Measurements from ENCODE around the gene ANP32A.

Gene ANP32A

DNA sequence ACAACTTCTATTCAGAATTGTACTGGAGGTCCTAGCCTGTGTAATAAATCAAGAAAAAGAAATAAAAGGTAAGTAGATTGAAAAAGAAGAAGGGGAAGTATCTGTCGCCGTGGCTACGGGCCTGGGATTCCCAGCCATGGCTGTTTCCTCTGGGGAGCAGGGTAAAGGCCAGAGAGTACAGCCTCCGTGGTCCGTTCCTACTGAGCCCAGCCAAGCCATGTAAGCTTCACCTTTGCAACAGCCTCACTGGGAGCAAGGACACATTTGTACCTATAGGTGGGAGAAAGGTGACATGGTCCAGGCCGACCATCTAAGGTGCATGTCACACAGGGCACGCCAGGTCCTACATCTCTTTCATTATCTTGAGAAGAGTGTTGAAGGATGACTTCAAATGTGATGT lies 71.3 kb downstream of the ANP32A start:
- no peak for DNase-seq (ENCODE audit: low read depth in 2 of 2)

GRCh38 chr15:68743256-68743655 lies 77.4 kb downstream of the ANP32A start:
- DNase-seq (ENCODE audit: low read depth in 2 of 2), result no peak

- DNase-seq (ENCODE audit: low read depth in 2 of 2), result no peak
Observed at GRCh38 chr15:68739390-68740080, 81.2 kb downstream of the ANP32A start.

- DNase-seq (ENCODE audit: low read depth in 2 of 2), result no peak
Observed at GRCh38 chr15:68735610-68736009, 85.1 kb downstream of the ANP32A start.

DNA sequence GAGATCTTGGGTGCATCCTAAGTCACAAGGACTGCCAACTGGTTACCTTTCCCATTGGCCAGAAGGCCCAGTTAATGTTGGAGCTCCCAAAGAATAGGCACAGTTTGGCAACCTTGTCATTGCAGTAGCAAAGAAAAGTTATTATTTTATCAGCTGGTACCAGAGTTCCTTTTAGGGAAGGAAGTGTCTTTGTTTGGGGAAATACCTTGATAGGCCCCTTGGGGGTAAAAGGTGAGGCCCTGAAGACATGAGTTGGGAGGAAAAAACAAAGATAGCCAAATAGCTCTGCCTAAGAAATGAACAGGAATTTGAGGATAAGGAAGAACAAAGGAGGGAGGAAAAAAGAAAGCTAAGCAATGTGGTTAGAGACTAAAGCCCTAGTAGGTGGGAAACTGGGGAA lies 85.8 kb downstream of the ANP32A start:
- DNase-seq (ENCODE audit: low read depth in 2 of 2), result no peak

DNA sequence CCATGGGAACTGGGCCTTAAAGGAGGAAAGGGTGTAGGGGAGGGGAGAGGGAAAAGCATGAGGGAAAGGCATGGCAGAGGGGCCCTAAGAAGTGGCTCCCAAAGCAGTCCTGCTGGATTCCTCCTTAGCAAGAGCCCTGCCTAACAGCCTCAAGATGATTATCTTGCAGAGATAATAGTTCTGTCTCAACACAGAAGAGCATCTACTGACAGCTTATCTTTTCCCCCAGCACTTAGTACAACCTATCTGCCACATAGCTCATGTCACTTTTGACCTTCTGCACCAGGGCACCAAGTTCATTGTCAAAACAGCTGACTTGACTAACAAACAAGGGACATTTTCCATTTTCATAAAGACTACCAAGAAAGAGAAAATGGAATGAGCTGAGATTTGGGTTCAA lies 86.3 kb downstream of the ANP32A start:
- no peak for DNase-seq (ENCODE audit: low read depth in 2 of 2)

DNA sequence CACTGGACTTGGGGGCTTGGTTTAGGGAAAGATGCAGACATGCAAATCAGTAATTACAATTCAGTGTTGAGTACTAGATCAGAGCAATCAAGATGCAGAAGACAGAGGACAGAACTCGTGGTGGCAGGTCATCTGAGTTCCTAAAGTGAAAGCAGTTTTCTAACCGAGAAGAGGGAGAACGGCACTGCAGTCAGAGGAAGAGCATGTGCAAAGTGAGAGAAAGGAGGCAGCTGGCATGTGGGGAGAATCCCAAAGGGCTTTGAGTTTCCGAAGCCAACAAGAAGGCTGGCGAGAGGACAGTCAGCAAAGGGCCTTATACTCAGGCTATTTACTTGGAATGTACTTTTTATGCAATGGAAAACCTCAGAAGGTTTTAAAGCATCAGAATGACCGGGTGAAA lies 87.0 kb downstream of the ANP32A start:
- DNase-seq (ENCODE audit: low read depth in 2 of 2), result no peak

- no peak for DNase-seq (ENCODE audit: low read depth in 2 of 2)
Observed at GRCh38 chr15:68732451-68732850, 88.2 kb downstream of the ANP32A start.

DNA sequence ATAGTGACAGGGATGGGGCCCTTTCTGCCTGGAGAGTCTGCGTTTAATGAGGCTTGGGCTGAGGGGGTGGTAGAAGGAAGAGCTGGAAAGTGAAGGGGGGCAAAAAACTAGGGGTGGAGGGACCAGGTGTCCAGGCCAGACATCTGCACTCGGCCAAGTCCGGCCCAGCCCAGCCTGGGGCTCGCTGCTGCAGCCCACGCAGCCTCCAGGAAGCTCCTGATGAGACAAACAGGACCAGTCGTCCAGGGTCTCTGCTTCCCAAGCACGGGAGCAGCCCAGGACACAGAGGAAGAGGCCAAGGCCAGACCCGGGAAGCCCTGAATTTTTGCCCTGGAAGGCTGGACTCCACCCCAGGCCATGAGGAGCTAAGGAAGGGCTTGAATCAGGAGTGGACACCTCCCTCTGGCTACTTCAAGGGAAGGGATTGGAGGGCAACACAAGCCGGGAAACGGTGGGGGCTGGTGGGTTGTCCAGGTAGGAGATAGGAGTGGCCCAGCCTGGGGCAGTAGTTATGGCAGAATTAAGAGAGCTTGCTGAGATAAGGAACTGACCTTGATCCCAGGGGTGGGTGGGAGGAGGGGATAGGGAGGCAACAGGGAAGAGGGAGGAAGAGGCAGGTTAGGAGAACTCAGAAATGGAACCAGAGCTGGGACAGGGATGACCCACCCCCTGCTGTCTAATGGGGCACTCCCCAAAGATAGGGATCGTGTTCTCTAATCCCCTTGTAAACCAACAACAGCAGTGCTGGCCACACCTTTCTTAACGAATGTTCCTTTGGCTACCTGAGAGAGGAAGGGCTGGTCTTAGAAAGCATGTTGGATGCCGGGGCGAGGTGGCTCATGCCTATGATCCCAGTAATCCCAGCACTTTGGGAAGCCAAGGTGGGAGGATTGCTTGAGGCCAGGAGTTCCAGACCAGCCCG lies 89.5 kb downstream of the ANP32A start:
- no peak for DNase-seq (ENCODE audit: low read depth in 2 of 2)

DNA sequence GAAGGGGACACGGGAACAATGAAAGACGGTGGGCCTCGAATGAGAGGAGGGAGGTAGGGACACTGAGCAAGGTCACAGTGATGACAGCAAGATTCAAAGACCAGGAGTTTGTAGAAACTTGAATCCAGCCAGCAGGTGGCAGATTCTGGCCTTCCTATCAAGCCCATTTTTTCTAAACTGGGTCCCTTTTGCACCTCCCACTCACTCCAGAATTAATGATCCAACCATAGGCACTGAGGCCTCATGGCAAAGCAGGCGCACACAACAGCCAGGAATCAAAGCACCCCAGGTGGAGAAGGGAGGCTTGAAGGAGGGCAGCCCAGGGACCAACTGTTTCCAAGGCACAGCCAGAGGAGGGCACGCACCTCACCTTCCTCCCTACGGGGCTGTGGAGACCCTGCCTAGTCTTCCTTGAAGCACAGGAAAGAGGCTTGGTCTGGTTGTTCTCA lies 90.2 kb downstream of the ANP32A start:
- no peak for DNase-seq (ENCODE audit: low read depth in 2 of 2)

DNA sequence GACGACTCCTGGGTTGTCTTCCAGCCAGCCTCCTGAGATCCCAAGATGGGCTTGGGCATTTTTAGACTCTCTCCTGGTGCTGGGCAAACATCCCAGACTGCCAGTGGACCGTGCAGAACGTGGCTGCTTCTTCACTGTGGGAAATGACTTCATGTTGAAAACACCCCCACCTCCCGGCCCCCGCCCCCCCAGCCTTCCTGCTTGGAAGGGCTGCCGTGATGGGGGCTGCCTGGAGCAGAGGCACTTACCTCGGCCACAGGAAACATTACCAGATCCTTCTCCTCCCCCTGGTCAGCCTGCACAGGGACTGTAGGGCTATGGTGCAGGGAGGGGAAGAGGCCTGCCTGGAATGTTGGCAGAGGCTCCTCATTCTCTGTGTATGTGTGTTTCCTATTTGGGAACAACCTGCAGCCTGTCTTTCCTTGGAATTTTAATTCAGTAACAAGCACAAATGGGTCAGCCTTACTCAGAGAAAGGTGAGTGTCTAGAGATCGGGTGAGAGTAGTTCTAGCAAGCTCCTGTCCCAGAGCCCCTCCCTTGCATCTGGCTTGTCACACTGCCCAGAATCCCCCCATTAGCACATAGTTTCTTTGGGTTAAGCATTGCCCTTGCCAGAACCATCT lies 90.8 kb downstream of the ANP32A start:
- DNase-seq (ENCODE audit: low read depth in 2 of 2), result no peak

All from stimulated activated CD4-positive, alpha-beta T cell treated with anti-CD3 and anti-CD28 coated beads, Interleukin-1b, Interleukin-23, amount 100 ng/mL, for 1 hour (primary cell).